ENCODE results near the gene SCN11A.
"Not testable (repeated sequence)": the region's sequence is repeated elsewhere in the genome, so short reads cannot be mapped to it uniquely, and the experiment has no call there.

The SCN11A gene

GRCh38 chr3:39064646-39065045 lies 12.9 kb upstream of the SCN11A start:
- DNase-seq: no peak

DNA sequence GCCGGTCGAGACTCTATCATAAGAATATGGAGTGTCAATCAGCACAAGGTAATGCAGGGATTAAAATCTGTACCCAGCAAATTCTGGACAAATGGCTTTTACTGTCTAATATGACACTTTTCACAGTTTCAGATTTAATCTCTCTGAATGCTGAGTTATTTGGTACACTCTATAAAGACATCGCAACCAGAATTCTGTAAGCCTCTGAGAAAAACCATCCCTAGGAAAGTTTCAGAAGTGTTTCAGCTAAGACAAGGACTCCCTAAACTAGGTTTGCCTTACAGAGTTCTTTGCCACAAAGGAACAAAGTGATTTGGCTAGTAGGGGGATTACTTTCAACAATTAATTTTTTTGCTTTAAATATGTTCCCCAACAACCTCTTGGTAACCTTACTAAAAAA lies 11.4 kb upstream of the SCN11A start:
- DNase-seq: no peak

DNA sequence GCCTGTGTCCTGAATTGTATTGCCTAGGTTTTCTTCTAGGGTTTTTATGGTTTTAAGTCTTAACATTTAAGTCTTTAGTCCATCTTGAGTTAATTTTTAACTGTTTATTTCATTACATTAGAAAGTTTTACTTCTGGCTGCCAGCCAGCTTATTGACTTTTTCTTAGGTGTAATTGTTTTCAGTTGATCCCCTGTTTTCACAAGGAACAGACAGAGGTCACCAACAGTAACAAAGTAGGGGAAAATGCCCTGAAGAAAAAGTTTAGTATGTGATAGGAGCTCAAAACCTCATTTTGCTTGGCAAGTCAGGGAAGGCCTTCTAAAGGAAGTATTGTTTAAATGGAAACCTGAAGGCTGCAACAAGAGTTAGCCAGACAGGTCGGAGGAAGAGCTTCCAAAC lies 10.4 kb upstream of the SCN11A start:
- DNase-seq: no peak

- DNase-seq: not testable (repeated sequence)
These were observed 9.5 kb upstream of the SCN11A start for GRCh38 chr3:39061228-39061627.

- no peak for DNase-seq
These were observed 4.4 kb upstream of the SCN11A start for GRCh38 chr3:39056151-39056550.

DNA sequence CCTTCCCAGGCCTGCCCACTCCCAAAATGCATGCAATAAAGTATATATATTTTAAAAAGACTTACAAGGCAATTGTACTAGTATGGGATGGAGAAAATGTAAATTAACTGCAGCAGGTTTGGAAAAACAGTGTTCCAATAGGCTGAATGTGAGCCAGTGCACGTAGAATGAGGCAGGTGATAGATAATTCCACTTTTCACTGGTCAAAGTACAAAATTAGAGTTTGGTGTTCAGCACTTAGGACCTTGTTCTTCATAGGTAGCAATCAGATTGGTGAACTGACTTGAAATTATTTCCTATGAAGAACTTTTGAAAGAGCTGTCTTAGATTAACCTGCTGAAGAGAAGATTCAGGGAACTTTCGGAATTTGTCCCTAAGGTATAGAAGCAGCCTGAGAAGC lies 2.0 kb upstream of the SCN11A start:
- no peak for DNase-seq

DNA sequence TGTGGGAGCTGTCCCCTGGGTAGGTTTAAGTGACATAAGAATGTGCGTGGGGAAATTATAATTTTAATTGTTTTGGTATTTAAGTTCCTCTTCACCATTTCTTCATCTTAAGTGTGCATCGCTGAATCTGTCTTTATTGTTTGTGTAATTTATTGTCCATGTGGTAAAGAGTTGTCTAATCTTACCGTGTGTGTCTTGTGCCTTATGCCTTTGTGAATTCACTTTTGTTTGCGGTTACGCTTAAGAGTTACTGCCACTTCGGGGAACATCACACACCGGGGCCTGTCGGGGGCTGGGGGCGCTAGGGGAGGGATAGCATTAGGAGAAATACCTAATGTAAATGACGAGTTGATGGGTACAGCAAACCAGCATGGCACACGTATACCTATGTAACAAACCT lies 839 bp upstream of the SCN11A start:
- DNase-seq: peak; percentile 29

DNA sequence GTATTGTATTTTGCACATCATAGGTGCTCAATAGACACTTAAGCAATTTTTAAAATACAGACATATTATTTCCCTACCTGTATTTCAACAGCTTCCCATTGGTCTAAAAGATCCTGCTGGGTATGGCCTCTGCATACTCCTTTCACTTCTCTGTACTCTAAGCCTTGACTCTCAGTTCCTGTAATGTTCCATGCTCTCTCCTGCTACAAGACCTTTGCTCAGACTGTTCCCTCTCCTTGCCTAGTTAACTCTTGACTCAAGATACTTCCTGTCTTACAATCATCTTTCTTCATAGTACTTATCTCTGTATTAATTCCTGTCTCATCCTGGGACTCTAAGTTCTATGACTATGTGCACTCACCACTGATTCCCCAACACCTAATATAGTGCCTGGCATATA lies 1.7 kb downstream of the SCN11A start:
- DNase-seq: no peak

- no peak for DNase-seq
These were observed 13.6 kb downstream of the SCN11A start for GRCh38 chr3:39038165-39038564.

GRCh38 chr3:39029556-39029955 lies 22.2 kb downstream of the SCN11A start:
- no peak for DNase-seq

- DNase-seq: no peak
These were observed 23.2 kb downstream of the SCN11A start for GRCh38 chr3:39028546-39028945.

DNA sequence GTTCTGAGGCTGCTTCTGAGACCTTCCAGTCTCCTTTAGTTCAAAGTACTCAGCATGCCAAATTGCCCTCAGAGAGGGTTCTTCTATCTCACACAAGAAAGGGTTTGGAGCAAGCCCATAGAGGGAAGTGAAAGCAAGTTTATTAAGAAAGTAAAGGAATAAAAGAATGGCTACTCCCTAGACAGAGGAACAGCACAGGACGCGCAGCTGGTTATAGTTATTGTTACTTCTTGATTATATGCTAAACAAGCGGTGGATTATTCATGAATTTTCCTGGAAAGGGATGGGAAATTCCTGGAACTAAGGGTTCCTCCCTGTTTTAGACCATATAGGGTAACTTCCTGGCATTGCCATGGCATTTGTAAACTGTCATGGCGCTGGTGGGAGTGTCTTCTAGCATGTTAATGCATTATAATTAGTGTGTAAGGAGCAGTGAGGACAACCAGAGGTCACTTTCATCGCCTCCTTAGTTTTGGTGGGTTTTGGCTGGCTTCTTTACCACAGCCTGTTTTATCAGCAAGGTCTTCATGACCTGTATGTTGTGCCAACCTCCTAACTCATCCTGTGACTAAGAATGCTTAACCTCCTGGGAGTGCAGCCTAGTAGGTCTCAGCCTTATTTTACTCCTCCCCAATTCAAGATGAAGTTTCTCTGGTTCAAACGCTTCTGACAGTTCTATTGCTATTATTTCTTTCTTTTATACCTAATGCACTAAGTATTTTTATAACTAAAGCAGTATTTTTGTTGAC lies 26.3 kb downstream of the SCN11A start:
- DNase-seq: no peak

DNA sequence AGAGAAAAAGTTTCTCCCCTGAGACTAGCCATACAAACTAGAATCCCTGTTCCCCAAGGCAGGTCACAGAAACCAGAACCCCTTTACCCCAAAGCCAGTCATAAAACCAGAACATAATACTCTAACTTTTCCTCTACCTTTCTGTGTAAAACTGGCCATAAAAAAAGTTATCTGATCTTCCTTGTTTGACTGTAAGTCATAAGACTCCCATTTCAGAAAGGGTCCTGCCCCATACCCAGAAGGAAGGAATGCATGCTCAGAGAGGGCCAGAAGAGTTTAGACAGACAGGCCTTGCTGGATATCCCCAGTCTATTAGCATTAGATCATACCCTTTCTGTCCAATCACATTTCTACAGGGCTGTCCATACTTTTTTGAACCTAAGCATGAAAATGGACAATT lies 27.2 kb downstream of the SCN11A start:
- no peak for DNase-seq

- DNase-seq: no peak
These were observed 29.5 kb downstream of the SCN11A start for GRCh38 chr3:39022286-39022630.

DNA sequence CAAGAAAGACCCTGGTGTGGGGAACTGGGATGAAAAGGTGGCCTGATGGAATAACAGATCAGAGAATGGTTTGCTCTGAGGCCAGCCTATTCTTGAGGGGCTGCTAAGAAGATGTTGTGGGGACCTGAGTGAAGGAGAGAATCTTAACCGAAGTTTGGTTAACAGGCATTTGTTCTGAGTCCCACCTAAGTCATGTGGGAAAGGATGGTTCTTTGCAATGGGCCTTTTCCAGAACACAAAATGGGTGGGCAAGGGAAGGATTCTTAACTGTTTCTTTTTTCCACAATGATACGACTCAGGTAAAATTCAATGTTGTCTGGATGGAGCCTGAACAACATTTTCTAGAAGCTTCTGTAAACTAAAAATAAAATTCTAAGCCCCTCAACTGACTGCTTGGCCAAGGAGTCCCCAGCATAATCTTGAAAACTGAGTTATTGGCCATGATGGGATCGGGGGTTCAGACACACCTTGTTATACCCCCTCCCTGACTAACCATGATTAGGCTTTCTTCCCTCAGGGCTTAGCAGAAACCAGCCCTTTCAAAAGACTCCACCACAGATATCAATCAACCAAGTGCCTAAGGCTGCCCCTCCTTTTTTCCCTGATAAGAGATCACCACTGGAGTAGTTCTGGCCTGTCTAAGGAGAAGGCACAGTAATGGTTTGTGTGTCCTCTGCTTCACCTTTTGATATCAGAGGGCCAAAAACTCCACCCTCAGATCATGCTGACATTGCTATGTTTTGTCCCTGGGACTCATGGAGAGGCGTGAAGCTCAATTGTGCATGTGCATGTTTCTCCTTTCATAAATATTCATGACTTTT lies 30.1 kb downstream of the SCN11A start:
- no peak for DNase-seq

DNA sequence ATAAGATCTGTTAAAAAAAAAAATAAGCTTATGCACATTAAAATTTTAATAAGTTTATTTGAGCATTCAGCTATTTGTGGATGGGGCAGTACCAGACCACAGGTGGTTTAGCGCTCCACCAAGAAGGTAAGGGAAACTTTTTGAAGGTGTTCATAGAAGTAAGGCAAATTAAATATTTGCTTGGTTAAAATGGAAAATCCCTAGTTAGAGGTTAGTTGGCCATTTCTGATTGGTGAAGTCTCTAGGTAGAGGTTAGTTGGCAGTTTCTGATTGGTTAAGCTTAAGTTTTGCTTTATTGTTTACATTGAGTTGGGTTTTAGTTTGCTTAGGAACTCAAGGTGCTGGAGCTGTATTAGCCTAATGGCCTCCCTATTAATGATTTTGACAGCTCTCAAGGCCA lies 30.7 kb downstream of the SCN11A start:
- no peak for DNase-seq

GRCh38 chr3:39019299-39019698 lies 32.4 kb downstream of the SCN11A start:
- DNase-seq: no peak

DNA sequence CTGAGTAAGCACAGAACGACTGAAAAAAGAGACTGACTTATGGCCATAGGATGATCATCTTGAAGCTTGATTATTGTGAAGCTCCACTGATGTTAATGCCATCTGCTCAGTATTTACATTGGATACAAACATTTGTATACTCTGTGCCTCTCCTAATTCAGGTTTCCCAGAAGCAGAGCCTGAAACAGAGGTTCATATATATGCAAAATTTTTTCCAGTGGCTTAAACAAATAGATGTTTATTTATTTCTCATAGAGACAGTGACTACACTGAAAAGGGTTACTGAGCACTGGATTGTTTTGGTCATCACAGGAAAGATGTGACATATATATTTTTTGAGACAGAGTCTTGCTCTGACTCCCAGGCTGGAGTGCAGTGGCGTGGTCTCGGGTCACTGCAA lies 36.3 kb downstream of the SCN11A start:
- no peak for DNase-seq

DNA sequence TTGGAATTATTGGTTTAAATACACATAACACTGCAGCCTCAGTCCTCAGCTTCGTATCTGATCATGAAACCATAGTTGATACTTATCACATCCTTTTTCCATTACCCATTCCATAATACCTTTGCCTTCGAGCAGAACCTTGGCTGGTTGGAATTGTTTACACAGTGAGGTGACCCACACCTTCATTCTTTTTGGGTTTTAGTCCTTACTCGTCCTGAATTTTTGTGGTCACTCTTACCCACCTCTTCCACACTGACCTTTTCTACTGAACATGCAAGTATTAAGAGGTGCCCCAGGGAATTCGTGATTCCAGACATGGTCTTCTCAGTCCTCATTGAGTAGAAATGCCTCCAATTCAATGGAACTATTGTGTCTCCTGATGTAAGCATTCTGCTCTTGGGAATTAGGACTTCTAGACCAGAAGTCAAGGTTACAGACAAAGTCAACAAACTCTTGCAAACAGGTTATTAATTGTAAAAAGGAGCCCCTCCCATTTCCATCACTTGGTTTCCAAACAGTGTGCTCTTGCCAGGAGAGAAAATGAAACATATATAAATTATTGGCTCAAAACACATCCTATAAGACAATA lies 37.7 kb downstream of the SCN11A start:
- no peak for DNase-seq

- DNase-seq: no peak
These were observed 38.5 kb downstream of the SCN11A start for GRCh38 chr3:39013289-39013688.

GRCh38 chr3:39011191-39011736 lies 40.5 kb downstream of the SCN11A start:
- DNase-seq: no peak

GRCh38 chr3:39005295-39005694 lies 46.4 kb downstream of the SCN11A start:
- DNase-seq: no peak

Measured in CD4-positive, alpha-beta T cell treated with Interleukin-10 for 1 hour (primary cell).